Measurements from ENCODE around the gene TLE5. TPM values are rescaled to one million over a fixed set of nuclear protein-coding genes. Genes with fewer than 3 reads are reported as not detected.
A peak's percentile ranks its signal among the peaks of the same experiment; 100 is the strongest.
"Not testable (repeated sequence)": the region's sequence is repeated elsewhere in the genome, so short reads cannot be mapped to it uniquely, and the experiment has no call there.

Gene TLE5
- total RNA-seq, 2 donors from 2014 or later = 348 to 436 TPM

GRCh38 chr19:3058821-3059314, 3.4 kb downstream of the TLE5 start:
- no peaks in the 10 kb centered on the region for H3K27me3 Mint-ChIP-seq
- H3K36me3 Mint-ChIP-seq (ENCODE audit: low read depth) = peaks cover 79% of the 10 kb centered on the region
- ATAC-seq (replicated peaks) = no peak
- H3K9me3 Mint-ChIP-seq = no peaks in the 10 kb centered on the region
- peaks cover 22% of the 10 kb centered on the region for H3K4me1 Mint-ChIP-seq
- peak overlapping the region; percentile 62 for H3K27ac Mint-ChIP-seq
- H3K4me3 Mint-ChIP-seq = peak overlapping the region; percentile 25

- H3K27me3 Mint-ChIP-seq = no peaks in the 10 kb centered on the region
- H3K36me3 Mint-ChIP-seq (ENCODE audit: low read depth) = peaks cover 79% of the 10 kb centered on the region
- H3K4me3 Mint-ChIP-seq = peak overlapping the region; percentile 25
- H3K9me3 Mint-ChIP-seq = no peaks in the 10 kb centered on the region
- H3K4me1 Mint-ChIP-seq = peaks cover 20% of the 10 kb centered on the region
- no peak for ATAC-seq (replicated peaks)
- peak overlapping the region; percentile 62 for H3K27ac Mint-ChIP-seq
Observed at GRCh38 chr19:3058009-3058820, 4.1 kb downstream of the TLE5 start.

- H3K9me3 Mint-ChIP-seq = no peaks in the 10 kb centered on the region
- no peak overlapping the region for H3K27ac Mint-ChIP-seq
- no peak overlapping the region for H3K4me3 Mint-ChIP-seq
- no peaks in the 10 kb centered on the region for H3K27me3 Mint-ChIP-seq
- H3K36me3 Mint-ChIP-seq (ENCODE audit: low read depth) = peaks cover 72% of the 10 kb centered on the region
- peaks cover 16% of the 10 kb centered on the region for H3K4me1 Mint-ChIP-seq
- no peak for ATAC-seq (replicated peaks)
Observed at GRCh38 chr19:3057275-3057714, 5.0 kb downstream of the TLE5 start.

- Mint-ChIP-seq H3K4me1 (peaks cover 16% of the 10 kb centered on the region), H3K27ac (peak overlapping the region; percentile 24), H3K36me3 (ENCODE audit: low read depth) (peaks cover 72% of the 10 kb centered on the region), H3K27me3 (no peaks in the 10 kb centered on the region), H3K9me3 (no peaks in the 10 kb centered on the region), H3K4me3 (no peak overlapping the region)
- no peak for ATAC-seq (replicated peaks)
Observed at GRCh38 chr19:3056417-3057088, 5.7 kb downstream of the TLE5 start.

- Mint-ChIP-seq H3K4me3 (no peak overlapping the region), H3K4me1 (peaks cover 16% of the 10 kb centered on the region), H3K36me3 (ENCODE audit: low read depth) (peaks cover 68% of the 10 kb centered on the region), H3K27me3 (no peaks in the 10 kb centered on the region), H3K27ac (no peak overlapping the region), H3K9me3 (no peaks in the 10 kb centered on the region)
- no peak for ATAC-seq (replicated peaks)
Observed at GRCh38 chr19:3055741-3056416, 6.4 kb downstream of the TLE5 start.

- Mint-ChIP-seq H3K36me3 (ENCODE audit: low read depth) (peaks cover 61% of the 10 kb centered on the region), H3K4me1 (peaks cover 16% of the 10 kb centered on the region), H3K27me3 (no peaks in the 10 kb centered on the region), H3K9me3 (no peaks in the 10 kb centered on the region), H3K27ac (peak overlapping the region; percentile 53), H3K4me3 (no peak overlapping the region)
- peak; percentile 19 for ATAC-seq (replicated peaks)
Observed at GRCh38 chr19:3054972-3055740, 7.1 kb downstream of the TLE5 start.

GRCh38 chr19:3054265-3054971, 7.9 kb downstream of the TLE5 start:
- Mint-ChIP-seq H3K9me3 (no peaks in the 10 kb centered on the region), H3K4me1 (peaks cover 16% of the 10 kb centered on the region), H3K27ac (peak overlapping the region; percentile 53), H3K27me3 (no peaks in the 10 kb centered on the region), H3K4me3 (no peak overlapping the region), H3K36me3 (ENCODE audit: low read depth) (peaks cover 54% of the 10 kb centered on the region)
- ATAC-seq (replicated peaks) = no peak

GRCh38 chr19:3053780-3054179, 8.5 kb downstream of the TLE5 start:
- no peaks in the 10 kb centered on the region for H3K9me3 Mint-ChIP-seq
- ATAC-seq (replicated peaks) = no peak
- H3K27me3 Mint-ChIP-seq = no peaks in the 10 kb centered on the region

GRCh38 chr19:3053218-3053621, 9.1 kb downstream of the TLE5 start:
- Mint-ChIP-seq H3K36me3 (ENCODE audit: low read depth) (peaks cover 42% of the 10 kb centered on the region), H3K4me3 (no peak overlapping the region), H3K4me1 (peaks cover 15% of the 10 kb centered on the region), H3K27ac (no peak overlapping the region), H3K9me3 (no peaks in the 10 kb centered on the region), H3K27me3 (no peaks in the 10 kb centered on the region)
- no peak for ATAC-seq (replicated peaks)

More at GRCh38 chr19:3053780-3054179, 8.5 kb downstream of the TLE5 start:
- no peak overlapping the region for H3K27ac Mint-ChIP-seq
- H3K36me3 Mint-ChIP-seq (ENCODE audit: low read depth) = peaks cover 47% of the 10 kb centered on the region
- H3K4me1 Mint-ChIP-seq = peaks cover 16% of the 10 kb centered on the region
- no peak overlapping the region for H3K4me3 Mint-ChIP-seq

GRCh38 chr19:3050016-3050415, 12.3 kb downstream of the TLE5 start:
- not testable (repeated sequence) for H3K4me3 Mint-ChIP-seq; H3K9me3 Mint-ChIP-seq; H3K4me1 Mint-ChIP-seq; H3K27ac Mint-ChIP-seq; H3K27me3 Mint-ChIP-seq; ATAC-seq (replicated peaks)
- H3K36me3 Mint-ChIP-seq (ENCODE audit: low read depth) = peaks cover 12% of the 10 kb centered on the region

- Mint-ChIP-seq H3K27ac (peak overlapping the region; percentile 8), H3K9me3 (no peaks in the 10 kb centered on the region), H3K4me3 (peak overlapping the region; percentile 10), H3K4me1 (peaks cover 6% of the 10 kb centered on the region), H3K36me3 (ENCODE audit: low read depth) (peaks cover 2% of the 10 kb centered on the region), H3K27me3 (no peaks in the 10 kb centered on the region)
- ATAC-seq (replicated peaks) = no peak
Observed at GRCh38 chr19:3049089-3049488, 13.2 kb downstream of the TLE5 start.

- H3K9me3 Mint-ChIP-seq = no peaks in the 10 kb centered on the region
- peak overlapping the region; percentile 90 for H3K27ac Mint-ChIP-seq
Observed at GRCh38 chr19:3048190-3048533, 14.1 kb downstream of the TLE5 start.

GRCh38 chr19:3047496-3048189, 14.7 kb downstream of the TLE5 start:
- H3K27ac Mint-ChIP-seq = peak overlapping the region; percentile 90

More at GRCh38 chr19:3048190-3048533, 14.1 kb downstream of the TLE5 start:
- Mint-ChIP-seq H3K4me3 (peak overlapping the region; percentile 85), H3K4me1 (peaks cover 6% of the 10 kb centered on the region), H3K36me3 (ENCODE audit: low read depth) (no peaks in the 10 kb centered on the region), H3K27me3 (no peaks in the 10 kb centered on the region)
- no peak for ATAC-seq (replicated peaks)

More at GRCh38 chr19:3047496-3048189, 14.7 kb downstream of the TLE5 start:
- Mint-ChIP-seq H3K27me3 (no peaks in the 10 kb centered on the region), H3K36me3 (ENCODE audit: low read depth) (no peaks in the 10 kb centered on the region), H3K4me1 (peaks cover 6% of the 10 kb centered on the region), H3K4me3 (peak overlapping the region; percentile 85), H3K9me3 (no peaks in the 10 kb centered on the region)
- peak; percentile 95 for ATAC-seq (replicated peaks)

Data from activated T-helper 17 cell treated with anti-CD3 and anti-CD28 coated beads, Interleukin-2, amount 50 U/mL, for 72 hours (primary cell).